GM12864 (cell line): Measurements from ENCODE around the gene FBRSL1.

Experiments
- DNase-seq: peaks from one replicate; pipeline ENCODE4 v3.0.0-alpha.2; 2011; ENCODE audit warnings: low read depth
- H3K4me3 ChIP-seq: 2 replicates; pipeline ENCODE4 v1.5.1; 2011; ENCODE audit warnings: mild to moderate bottlenecking, low read depth, low read length, control low read depth
- CTCF ChIP-seq: IDR thresholded peaks from 2 replicates; pipeline ENCODE4 v1.5.1; 2011; ENCODE audit warnings: low read depth, mild to moderate bottlenecking, moderate library complexity, low read length, control low read depth, inconsistent platforms; ENCODE audit errors: missing control alignments

FBRSL1 gene

DNA sequence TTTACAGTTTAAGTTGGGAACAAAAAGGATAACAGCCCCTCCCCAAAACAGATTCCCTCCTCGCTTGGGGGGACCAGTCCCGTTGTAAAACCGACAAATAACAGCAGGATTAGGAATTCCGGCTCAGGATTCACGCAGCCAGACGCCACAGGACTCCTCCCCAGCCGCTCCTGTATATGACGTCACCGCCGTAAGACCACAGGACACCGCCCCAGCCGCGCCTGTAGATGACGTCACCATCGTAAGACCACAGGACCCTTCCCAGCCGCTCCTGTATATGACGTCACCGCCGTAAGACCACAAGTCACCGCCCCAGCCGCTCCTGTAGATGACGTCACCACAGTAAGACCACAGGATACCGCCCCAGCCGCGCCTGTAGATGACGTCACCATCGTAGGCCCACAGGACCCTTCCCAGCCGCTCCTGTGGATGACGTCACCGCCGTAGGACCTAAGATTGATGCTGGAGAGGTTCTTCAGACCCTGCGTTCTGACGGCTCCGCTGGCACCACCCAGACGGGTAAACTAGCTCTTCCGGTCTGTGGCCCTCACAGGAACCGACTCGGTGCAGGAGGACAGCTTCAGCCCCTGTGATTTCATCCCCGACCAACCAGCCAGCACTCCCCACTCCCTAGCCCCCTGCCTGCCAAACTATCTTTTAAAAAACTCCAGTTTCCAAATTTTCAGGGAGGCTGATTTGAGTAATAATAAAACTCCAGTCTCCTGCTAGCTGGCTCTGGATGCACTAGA, 43.9 kb upstream of the FBRSL1 start:
- no peak for DNase-seq
- no peak overlapping the region; the same call in 1 of the 2 replicates for H3K4me3 ChIP-seq
- no peak for TF ChIP-seq CTCF

- DNase-seq: no peak
- no peak for TF ChIP-seq CTCF
- H3K4me3 ChIP-seq: no peak overlapping the region
Measured at GRCh38 chr12:132446633-132447326, 43.2 kb upstream of the FBRSL1 start.

DNA sequence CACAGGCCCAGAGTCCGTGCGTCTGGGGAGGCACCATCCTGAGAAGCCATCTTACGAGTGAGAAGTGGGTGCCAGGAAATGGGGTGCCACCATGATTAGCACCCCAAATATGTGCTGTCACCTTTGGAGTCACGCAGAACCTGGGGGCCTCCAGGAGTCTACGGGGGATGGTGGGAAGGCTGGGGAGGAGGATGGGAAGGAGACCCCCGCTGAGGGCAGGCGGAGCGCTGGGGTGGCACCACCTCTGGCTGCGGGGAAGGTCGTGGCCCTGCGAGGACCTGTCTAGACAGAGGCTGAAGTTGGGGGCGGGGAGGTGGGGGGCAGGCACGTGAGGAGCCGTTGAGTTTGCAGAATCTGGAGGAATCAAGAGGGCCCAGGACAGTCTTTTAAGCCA, 42.6 kb upstream of the FBRSL1 start:
- no peak for DNase-seq
- TF ChIP-seq CTCF: no peak
- no peak overlapping the region for H3K4me3 ChIP-seq

DNA sequence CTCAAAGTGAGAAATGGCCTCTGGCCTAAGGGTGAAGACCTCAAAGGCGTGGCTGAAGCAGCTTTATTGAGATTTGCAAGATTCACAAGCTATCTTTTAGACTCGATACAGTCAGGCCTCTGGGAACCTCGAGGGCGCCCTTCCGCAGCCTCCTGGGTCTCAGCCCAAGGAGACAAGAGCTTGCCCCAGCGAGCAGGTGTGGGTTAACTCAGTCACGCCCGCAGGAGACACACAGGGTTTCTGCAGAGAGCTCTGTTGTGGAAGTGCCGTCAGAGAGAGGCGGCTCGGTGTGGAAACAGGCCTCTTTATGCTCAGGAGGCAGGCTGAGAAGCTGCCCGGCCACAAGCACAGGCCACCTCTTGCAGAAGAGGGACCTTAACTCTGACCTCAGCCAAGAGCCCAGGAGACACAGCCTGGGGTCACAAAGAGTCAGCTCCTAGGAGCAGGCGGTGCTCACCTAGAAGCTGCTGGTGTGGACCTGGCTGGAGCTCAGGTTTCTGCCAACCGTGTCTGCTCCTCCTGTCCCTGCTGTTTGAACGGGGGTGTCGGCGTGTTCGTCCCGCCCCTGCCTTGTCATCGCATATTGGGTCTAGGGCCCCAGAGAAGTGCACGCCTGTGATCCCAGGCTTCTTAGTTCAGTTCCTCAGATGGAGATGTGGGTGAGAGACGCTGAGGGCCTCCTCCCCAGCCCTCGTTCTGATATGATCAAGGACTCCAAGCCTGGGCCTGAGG, 42.1 kb upstream of the FBRSL1 start:
- no peak overlapping the region for H3K4me3 ChIP-seq
- no peak for TF ChIP-seq CTCF
- no peak for DNase-seq

DNA sequence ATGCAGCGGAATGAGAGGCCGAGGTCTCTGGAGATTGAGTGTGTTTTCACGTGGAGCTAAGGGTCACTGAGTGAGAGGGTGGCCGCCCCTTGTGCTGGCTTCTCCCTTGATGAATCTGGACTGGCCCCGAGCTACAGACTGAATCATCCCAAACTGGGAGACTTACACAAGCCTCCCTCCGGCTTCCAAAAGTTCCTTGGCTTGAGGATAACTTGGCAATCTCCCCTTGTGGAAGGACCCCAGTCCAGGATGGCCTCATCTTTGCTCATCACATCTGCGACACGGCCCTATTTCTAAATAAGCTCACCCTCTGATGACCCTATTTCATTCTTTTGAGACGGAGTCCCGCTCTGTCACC, 41.5 kb upstream of the FBRSL1 start:
- no peak for TF ChIP-seq CTCF

DNA sequence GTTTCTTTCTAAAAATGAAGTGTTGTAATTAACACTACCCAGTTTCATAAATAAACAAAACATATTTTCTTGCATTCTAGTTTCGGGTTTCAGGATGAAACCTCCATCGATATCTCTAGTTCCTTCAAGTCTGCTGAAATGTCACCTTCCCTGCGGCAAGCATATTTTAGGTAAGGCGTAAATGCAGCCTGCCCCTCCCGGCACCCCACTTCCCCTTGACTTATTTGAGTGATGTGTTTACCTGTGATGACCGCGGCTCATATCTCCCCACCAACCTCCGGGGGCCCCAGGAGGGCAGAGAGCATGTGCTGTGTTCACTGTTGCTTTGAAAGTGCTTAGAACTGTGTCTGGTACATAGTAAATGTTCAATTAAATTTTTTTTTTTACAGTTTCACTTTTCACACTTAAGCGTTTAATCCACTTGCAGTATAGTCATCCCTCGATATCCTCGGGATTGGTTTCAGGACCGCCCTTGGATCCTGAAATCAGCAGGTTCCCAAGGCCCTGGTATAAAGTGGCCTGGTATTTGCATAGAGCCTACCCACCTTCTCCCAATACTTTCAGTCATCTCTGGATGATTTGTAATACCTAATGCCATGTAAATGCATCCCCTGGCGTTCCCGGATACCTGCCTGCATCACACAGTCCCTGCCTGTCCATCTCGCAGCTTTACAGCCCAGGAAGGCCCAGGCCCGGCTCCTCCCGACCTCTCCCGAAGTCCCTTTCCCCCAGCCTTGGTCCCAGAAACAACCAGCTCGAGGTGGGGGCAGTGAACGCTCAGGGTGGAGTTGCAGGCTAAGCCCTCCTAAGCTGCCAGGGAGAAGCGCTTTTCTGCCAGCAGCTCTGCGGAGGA, 40.2 kb upstream of the FBRSL1 start:
- peak; percentile 94 for DNase-seq
- H3K4me3 ChIP-seq: no peak overlapping the region
- TF ChIP-seq CTCF: no peak

More for the DNA sequence above, 41.5 kb upstream of the FBRSL1 start:
- no peak for DNase-seq
- H3K4me3 ChIP-seq: no peak overlapping the region
